Hepatocyte (in vitro differentiated cells): ENCODE measurements around the gene CAMSAP1. TPM values are rescaled to one million over a fixed set of nuclear protein-coding genes. Genes with fewer than 3 reads are reported as not detected.

Source experiments
- DNase-seq: peaks from one replicate; pipeline ENCODE4 v3.0.0-alpha.2; 2016; ENCODE audit warnings: low spot score
- H2AFZ ChIP-seq: fragments of 200-600 bp; sonication (generic); 2 replicates; pipeline ENCODE4 v1.6.0; 2016; ENCODE audit warnings: antibody characterized with exemption, mild to moderate bottlenecking
- H3K27ac ChIP-seq: fragments of 200-600 bp; sonication (generic); 2 replicates; pipeline ENCODE4 v1.5.1; 2016; ENCODE audit warnings: mild to moderate bottlenecking
- H3K27me3 ChIP-seq: fragments of 200-600 bp; sonication (generic); 2 replicates; pipeline ENCODE4 v1.6.1; 2016
- H3K36me3 ChIP-seq: fragments of 200-600 bp; sonication (generic); replicated peaks from 2 replicates; pipeline ENCODE4 v1.5.1; 2016; ENCODE audit warnings: low read depth; ENCODE audit not compliant: insufficient read depth
- H3K4me1 ChIP-seq: fragments of 200-600 bp; sonication (generic); 2 replicates; pipeline ENCODE4 v1.5.1; 2016; ENCODE audit warnings: mild to moderate bottlenecking, moderate library complexity; ENCODE audit not compliant: insufficient read depth
- H3K4me2 ChIP-seq: fragments of 200-600 bp; sonication (generic); 2 replicates; pipeline ENCODE4 v1.6.0; 2016
- H3K4me3 ChIP-seq: fragments of 200-600 bp; sonication (generic); 2 replicates; pipeline ENCODE4 v1.5.1; 2016; ENCODE audit warnings: mild to moderate bottlenecking
- H3K79me2 ChIP-seq: fragments of 200-600 bp; sonication (generic); 2 replicates; pipeline ENCODE4 v1.6.0; 2017; ENCODE audit warnings: mild to moderate bottlenecking
- H3K9me2 ChIP-seq: fragments of 200-600 bp; sonication (generic); replicated peaks from 2 replicates; pipeline ENCODE4 v1.6.0; 2017; ENCODE audit warnings: mild to moderate bottlenecking; ENCODE audit not compliant: insufficient read depth
- H3K9me3 ChIP-seq: fragments of 200-600 bp; sonication (generic); 2 replicates; pipeline ENCODE4 v1.5.1; 2016; ENCODE audit warnings: low read depth, mild to moderate bottlenecking
- H4K20me1 ChIP-seq: fragments of 200-600 bp; sonication (generic); 2 replicates; pipeline ENCODE4 v1.6.0; 2016; ENCODE audit warnings: mild to moderate bottlenecking; ENCODE audit not compliant: insufficient read depth, poor library complexity, severe bottlenecking
- EZH2 ChIP-seq: fragments of 200-600 bp; sonication (generic); IDR thresholded peaks from 2 replicates; pipeline ENCODE4 v1.6.1; 2016; ENCODE audit warnings: antibody characterized with exemption, mild to moderate bottlenecking, borderline replicate concordance
- EZH2phosphoT487 ChIP-seq: fragments of 200-600 bp; sonication (generic); IDR thresholded peaks from one replicate; pipeline ENCODE4 v1.6.1; 2018; ENCODE audit warnings: antibody characterized with exemption, mild to moderate bottlenecking, low read depth, moderate library complexity; ENCODE audit not compliant: unreplicated experiment, severe bottlenecking
- WGBS: methylation state at CpG from one replicate; pipeline ENCODE4 v1.1.6; 2016; ENCODE audit warnings: low lambda C conversion rate; ENCODE audit errors: missing lambda C conversion rate; 5-methylcytosine and 5-hydroxymethylcytosine counted together
- polyA plus RNA-seq: library from polyadenylated mRNA; unstranded; fragments of >200 nt; fragmentation: Nextera tagmentation; extraction: Ambion mirVana; gene quantifications from 2 replicates; pipeline ENCODE4 v1.2.1, GENCODE V29; 2016
- total RNA-seq: library from RNA; depleted of rRNA; stranded (reverse); fragments of >200 nt; gene quantifications from 2 replicates; pipeline ENCODE4 v1.2.3, GENCODE V29; 2014
- TF ChIP-seq, protein P1 (sequence below): fragments of 200-600 bp; sonication (generic); IDR thresholded peaks from 2 replicates; pipeline ENCODE4 v1.5.1; 2016; ENCODE audit warnings: antibody characterized with exemption, mild to moderate bottlenecking; ENCODE audit not compliant: poor library complexity

The CAMSAP1 gene
- total and polyA plus RNA-seq, 2 experiments from 2014 or later, result 5.0 to 15.6 TPM

DNA sequence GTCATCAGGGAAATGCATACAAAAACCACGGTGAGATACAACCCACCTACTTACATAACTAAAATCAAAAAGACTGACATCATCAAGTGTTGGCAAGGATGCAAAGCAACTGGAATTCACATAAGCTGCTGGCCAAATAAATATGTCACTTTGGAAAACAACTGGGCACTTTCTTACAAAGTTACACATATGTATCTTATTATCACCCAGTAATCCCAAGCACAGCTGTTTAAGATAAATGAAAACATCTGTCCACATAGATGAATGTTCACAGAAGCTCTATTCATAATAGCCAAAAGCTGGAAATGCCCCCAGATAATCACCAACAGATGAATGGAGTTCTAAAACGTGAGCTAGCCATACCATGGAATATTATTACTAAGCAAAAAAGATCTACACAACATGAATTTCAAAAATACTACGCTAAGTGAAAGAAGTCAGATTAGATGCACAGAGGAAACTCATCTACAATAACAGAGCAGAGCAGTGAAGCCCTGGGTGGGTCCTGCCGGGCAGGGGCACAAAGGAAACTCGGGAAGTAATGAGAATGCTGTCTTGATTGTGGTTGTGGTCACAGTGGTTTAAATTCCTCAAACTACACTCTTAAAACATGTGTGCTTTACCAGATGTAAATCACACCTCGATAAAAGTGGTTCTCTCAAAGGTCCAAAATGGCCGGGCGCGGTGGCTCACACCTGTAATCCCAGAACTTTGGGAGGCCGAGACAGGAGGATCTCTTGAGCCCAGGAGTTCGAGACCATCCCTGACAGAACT is 8.5 kb downstream of the CAMSAP1 start:
- no peaks in the 10 kb centered on the region for H3K27me3 ChIP-seq
- DNase-seq, result no peak
- peaks cover 100% of the 10 kb centered on the region for H3K79me2 ChIP-seq
- H2AFZ ChIP-seq, result no peak overlapping the region
- H3K9me3 ChIP-seq, result no peaks in the 10 kb centered on the region
- no peaks in the 10 kb centered on the region for H3K9me2 ChIP-seq
- TF ChIP-seq, protein P1, sequence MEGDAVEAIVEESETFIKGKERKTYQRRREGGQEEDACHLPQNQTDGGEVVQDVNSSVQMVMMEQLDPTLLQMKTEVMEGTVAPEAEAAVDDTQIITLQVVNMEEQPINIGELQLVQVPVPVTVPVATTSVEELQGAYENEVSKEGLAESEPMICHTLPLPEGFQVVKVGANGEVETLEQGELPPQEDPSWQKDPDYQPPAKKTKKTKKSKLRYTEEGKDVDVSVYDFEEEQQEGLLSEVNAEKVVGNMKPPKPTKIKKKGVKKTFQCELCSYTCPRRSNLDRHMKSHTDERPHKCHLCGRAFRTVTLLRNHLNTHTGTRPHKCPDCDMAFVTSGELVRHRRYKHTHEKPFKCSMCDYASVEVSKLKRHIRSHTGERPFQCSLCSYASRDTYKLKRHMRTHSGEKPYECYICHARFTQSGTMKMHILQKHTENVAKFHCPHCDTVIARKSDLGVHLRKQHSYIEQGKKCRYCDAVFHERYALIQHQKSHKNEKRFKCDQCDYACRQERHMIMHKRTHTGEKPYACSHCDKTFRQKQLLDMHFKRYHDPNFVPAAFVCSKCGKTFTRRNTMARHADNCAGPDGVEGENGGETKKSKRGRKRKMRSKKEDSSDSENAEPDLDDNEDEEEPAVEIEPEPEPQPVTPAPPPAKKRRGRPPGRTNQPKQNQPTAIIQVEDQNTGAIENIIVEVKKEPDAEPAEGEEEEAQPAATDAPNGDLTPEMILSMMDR, result no peak
- TF ChIP-seq EZH2phosphoT487 (no peak), EZH2 (no peak)
- no peak overlapping the region for H3K27ac ChIP-seq
- no peak overlapping the region for H3K4me3 ChIP-seq
- WGBS, result 89% methylated on average over 11 of the region's 11 CpGs
- no peaks in the 10 kb centered on the region for H3K36me3 ChIP-seq
- peaks cover 61% of the 10 kb centered on the region for H4K20me1 ChIP-seq
- no peak overlapping the region for H3K4me2 ChIP-seq
- H3K4me1 ChIP-seq, result peaks cover 6% of the 10 kb centered on the region

DNA sequence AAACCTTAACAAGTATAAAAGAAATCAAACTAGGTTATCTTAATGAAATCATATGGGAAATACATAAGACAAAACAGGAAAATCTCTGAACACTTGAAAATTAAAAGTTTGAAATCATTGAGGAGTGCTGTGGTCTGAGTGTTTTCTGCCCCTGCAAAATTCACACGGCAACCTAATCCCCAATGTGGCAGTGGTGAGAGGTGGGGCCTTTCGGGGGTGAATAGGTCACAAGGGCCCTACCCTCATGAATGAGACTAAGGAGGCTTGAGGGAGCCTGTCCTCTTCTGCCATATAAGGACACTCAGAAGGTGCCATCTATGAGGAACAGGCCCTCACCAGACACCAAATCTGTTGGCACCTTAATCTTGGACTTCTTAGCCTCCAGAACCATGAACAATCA is 10.7 kb downstream of the CAMSAP1 start:
- H3K27ac ChIP-seq, result no peak overlapping the region
- no peaks in the 10 kb centered on the region for H3K9me2 ChIP-seq
- DNase-seq, result no peak
- H3K4me3 ChIP-seq, result no peak overlapping the region
- H3K27me3 ChIP-seq, result no peaks in the 10 kb centered on the region
- H3K4me1 ChIP-seq, result peaks cover 1% of the 10 kb centered on the region
- WGBS, result 93% methylated on average over 2 of the region's 2 CpGs
- no peak overlapping the region for H3K4me2 ChIP-seq
- H2AFZ ChIP-seq, result no peak overlapping the region
- peaks cover 60% of the 10 kb centered on the region for H4K20me1 ChIP-seq
- H3K36me3 ChIP-seq, result no peaks in the 10 kb centered on the region
- peaks cover 100% of the 10 kb centered on the region for H3K79me2 ChIP-seq
- TF ChIP-seq, protein P1, result no peak
- no peaks in the 10 kb centered on the region for H3K9me3 ChIP-seq

GRCh38 chr9:135896205-135896604 is 11.1 kb downstream of the CAMSAP1 start:
- peaks cover 60% of the 10 kb centered on the region for H4K20me1 ChIP-seq
- no peak for DNase-seq
- H3K27ac ChIP-seq, result no peak overlapping the region
- H3K9me2 ChIP-seq, result no peaks in the 10 kb centered on the region
- peaks cover 6% of the 10 kb centered on the region for H3K4me1 ChIP-seq
- no peaks in the 10 kb centered on the region for H3K9me3 ChIP-seq
- no peak overlapping the region for H3K4me3 ChIP-seq
- WGBS, result 97% methylated on average over 3 of the region's 3 CpGs
- no peak overlapping the region for H3K4me2 ChIP-seq
- no peaks in the 10 kb centered on the region for H3K36me3 ChIP-seq
- no peaks in the 10 kb centered on the region for H3K27me3 ChIP-seq
- H3K79me2 ChIP-seq, result peaks cover 100% of the 10 kb centered on the region
- H2AFZ ChIP-seq, result no peak overlapping the region
- TF ChIP-seq EZH2, result no peak
- no peak for TF ChIP-seq EZH2phosphoT487
- TF ChIP-seq, protein P1, result no peak
